Measurements from ENCODE around the gene KPNA1.

The KPNA1 gene

GRCh38 chr3:122414391-122414790 is 100.3 kb downstream of the KPNA1 start:
- no peak for DNase-seq

GRCh38 chr3:122410639-122411038 is 104.1 kb downstream of the KPNA1 start:
- no peak for DNase-seq

GRCh38 chr3:122410111-122410510 is 104.6 kb downstream of the KPNA1 start:
- no peak for DNase-seq

- no peak for DNase-seq
Observed at GRCh38 chr3:122409446-122409845, 105.3 kb downstream of the KPNA1 start.

GRCh38 chr3:122407946-122408345 is 106.8 kb downstream of the KPNA1 start:
- DNase-seq = no peak

GRCh38 chr3:122406198-122406597 is 108.5 kb downstream of the KPNA1 start:
- DNase-seq = no peak

- DNase-seq = no peak
Observed at GRCh38 chr3:122405015-122405414, 109.7 kb downstream of the KPNA1 start.

- DNase-seq = no peak
Observed at GRCh38 chr3:122403489-122403888, 111.2 kb downstream of the KPNA1 start.

GRCh38 chr3:122398920-122399319 is 115.8 kb downstream of the KPNA1 start:
- no peak for DNase-seq

- no peak for DNase-seq
Observed at GRCh38 chr3:122397201-122397600, 117.5 kb downstream of the KPNA1 start.

GRCh38 chr3:122396511-122396910 is 118.2 kb downstream of the KPNA1 start:
- DNase-seq = no peak

GRCh38 chr3:122395582-122395981 is 119.2 kb downstream of the KPNA1 start:
- DNase-seq = no peak

GRCh38 chr3:122394173-122394572 is 120.6 kb downstream of the KPNA1 start:
- no peak for DNase-seq

GRCh38 chr3:122392868-122393844 is 121.6 kb downstream of the KPNA1 start:
- DNase-seq = peak; percentile 32

- DNase-seq = no peak
Observed at GRCh38 chr3:122391681-122392446, 122.9 kb downstream of the KPNA1 start.

GRCh38 chr3:122390665-122391064 is 124.1 kb downstream of the KPNA1 start:
- DNase-seq = no peak

GRCh38 chr3:122389892-122390291 is 124.8 kb downstream of the KPNA1 start:
- no peak for DNase-seq

GRCh38 chr3:122389197-122389596 is 125.5 kb downstream of the KPNA1 start:
- DNase-seq = no peak

GRCh38 chr3:122387709-122388108 is 127.0 kb downstream of the KPNA1 start:
- DNase-seq = no peak

- DNase-seq = peak; percentile 98
Observed at GRCh38 chr3:122383771-122384697, 130.7 kb downstream of the KPNA1 start, which contains the start of gene FAM162A. Gene FAM162A, plus strand, starts transcription at chr3:122384182. Its CDS starts 84 bp downstream, at chr3:122384266.

GRCh38 chr3:122382888-122383666 is 131.7 kb downstream of the KPNA1 start, which contains the start of gene MIX23:
Gene MIX23, minus strand, starts transcription at chr3:122383231. Its CDS starts 7 bp downstream, at chr3:122383224.
- peak; percentile 93 for DNase-seq

- DNase-seq = no peak
Observed at GRCh38 chr3:122377975-122378374, 136.8 kb downstream of the KPNA1 start.
